GM19035 (cell line): ENCODE results near the gene CIBAR2.
"Not testable (repeated sequence)": the region's sequence is repeated elsewhere in the genome, so short reads cannot be mapped to it uniquely, and the experiment has no call there.

ENCODE experiments used
- ATAC-seq: cut with Tn5 transposase; IDR thresholded peaks from one replicate; pipeline ENCODE4 v1.9.1; 2021; ENCODE audit not compliant: unreplicated experiment

CIBAR2 gene

DNA sequence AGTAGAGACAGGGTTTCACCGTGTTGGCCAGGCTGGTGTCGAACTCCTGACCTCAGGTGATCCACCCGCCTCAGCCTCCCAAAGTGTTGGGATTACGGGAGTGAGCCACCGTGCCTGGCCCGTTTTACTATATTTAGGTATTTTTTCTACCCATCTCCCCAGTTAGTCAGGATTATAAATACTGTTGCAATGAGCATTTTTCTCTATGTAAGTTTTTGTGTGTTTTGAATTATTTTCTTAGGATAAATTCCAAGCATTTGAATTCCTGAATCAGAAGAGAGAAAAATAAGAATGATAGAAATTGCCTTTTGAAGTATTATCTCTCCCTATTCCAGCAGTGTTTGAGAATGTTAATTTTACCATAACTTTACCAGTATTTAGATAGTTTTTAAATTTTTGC is 48.1 kb downstream of the CIBAR2 start:
- ATAC-seq, result no peak

DNA sequence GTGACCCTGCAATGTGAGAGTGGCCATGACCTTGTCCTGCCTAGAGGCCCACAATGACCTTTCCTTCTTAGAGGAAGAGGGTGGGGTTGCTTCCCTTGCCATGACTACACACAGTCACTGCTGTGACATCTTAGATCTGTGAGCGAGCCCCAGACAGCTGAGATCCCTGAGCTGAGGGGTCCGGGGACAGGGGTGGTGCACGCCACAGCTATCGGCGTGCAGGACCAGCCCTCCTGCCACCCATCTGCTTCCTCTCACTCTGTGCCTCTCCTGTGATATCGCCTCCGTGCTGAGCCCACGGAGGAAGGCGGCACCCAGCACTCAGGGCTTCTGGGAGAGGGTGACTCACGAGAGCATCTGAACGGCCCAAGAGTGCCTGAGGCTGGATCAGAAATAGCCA is 49.4 kb downstream of the CIBAR2 start:
- no peak for ATAC-seq

DNA sequence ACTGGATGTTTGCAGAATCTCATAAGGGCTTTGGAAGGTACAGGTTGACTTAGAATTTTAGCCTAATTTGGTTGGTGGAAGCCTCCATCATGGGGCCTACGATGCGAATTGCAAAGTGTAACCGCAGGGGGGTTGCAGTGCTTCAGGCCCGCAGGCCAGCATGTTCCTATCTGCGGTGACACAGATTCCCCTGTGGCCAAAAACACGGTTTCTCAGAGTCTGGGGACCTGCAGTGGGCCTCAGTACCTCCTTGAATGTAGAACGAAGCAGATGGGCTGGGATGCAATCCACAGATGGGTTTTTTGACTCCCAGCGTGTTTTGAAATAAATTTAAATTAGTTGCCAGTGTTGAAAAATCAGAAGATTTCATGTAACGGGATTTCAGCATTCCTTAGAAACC is 49.9 kb downstream of the CIBAR2 start:
- ATAC-seq, result no peak

DNA sequence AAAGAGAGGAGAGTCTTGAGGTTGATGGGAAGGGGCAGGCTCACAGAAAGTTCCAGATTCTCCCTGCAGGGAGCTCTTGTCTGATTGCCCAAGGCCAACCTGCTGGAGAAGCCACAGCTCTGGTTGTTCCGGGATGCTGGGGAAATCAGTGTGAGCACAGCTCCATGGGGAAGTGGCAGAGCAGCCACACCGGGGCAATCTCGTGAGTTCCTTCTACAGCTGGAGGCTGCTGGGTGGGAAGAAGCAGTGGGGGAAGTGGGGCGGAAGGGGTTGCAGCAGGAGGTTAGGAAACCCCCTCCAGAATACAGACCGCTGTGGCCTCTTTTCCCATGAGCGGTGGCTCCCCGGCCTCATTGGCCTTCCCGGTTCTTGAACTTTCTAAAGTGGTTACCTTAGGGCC is 50.7 kb downstream of the CIBAR2 start:
- no peak for ATAC-seq

DNA sequence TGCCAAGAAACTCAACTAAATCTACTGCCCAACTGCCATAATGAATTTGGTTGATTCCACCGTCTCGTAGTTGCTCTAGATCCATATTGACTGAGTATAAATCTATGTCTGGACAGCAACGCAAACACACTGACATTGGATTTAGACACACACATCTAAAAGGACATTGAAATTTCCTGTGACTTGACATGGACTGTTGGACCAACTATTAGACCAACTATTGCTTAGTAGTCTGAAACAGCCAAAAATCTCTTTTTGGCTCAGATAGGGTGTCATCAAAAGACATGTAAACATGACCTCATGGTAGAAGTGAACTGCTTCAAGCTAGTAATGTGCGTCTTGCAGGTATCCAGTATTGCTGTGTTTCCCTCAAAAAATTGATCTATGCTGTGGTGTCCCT is 53.4 kb downstream of the CIBAR2 start:
- ATAC-seq, result no peak

DNA sequence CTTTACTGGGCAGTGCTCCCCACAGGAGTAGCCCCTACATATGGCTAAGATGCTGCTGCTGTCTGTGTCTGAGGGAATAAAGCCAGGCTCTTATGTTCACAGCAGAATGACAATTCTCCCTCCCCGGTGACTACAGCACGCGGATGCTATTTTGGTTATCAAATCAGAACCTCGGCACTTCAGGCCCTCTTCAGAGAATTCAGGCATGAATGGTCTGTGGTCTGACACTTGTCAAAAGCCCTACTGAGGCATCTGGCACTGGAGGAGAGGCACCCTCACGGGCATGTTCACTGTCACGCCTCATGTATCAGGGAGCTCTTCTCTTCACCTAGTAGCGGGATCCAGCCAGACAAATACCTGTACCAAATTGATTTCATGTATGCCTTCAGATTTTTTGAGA is 54.3 kb downstream of the CIBAR2 start:
- no peak for ATAC-seq

DNA sequence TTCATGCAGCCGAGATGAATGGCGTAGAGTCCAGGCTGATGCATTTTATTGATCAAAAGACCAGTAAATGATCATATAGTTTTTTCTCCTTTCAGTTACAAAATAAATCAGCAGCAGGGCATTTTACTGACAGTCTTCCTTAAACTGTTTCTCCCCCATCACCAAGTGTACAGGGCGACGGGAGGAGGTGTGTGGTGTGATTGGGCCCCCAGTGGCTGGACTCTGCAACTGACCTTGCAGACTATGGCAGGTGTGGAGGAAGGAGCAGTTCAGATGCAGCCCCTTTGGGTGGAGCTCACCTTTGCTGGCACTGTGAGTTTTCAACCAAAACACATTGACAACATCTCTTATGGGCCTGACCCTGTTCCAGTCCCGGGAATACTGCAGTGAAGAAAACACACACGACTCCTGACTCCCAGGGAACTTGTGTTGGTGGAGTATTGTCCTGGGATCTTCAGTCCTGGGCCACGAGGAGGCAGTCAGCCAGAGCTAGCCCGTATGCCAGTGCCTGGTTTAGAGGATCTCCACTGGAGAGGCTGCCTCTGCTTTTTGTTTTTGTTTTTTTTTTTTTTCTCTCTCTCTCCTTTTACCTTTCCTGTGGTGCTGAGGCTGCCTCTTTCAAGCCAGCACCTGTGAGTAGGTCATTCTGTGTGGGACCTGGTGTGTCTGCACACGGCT is 54.9 kb downstream of the CIBAR2 start:
- ATAC-seq, result no peak

DNA sequence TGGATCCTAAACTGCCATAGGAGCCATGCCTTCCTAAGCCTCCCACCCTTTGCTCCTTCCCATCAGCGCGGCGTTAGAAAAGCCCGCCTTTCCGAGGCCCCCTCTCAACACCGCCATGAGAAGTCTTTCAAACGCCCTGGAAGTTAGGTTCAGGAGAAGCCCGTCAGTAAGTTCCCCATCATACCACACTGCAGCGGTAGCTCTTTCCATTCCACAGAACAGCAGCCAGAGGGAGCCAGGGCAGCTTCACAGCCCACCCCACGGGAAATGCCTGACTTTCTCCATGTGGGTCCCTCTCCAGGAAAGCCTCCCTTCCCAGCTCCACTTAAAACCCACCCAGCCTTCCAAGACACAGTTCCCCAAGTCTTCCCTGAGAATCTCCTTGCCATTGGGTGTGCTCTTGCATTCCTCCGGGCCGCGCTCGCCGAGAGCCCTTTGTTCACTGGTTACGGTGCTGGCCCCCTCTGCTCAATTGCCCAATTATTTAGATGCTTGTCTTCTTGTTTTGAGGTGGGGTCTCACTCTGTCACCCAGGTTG is 56.0 kb downstream of the CIBAR2 start:
- no peak for ATAC-seq

DNA sequence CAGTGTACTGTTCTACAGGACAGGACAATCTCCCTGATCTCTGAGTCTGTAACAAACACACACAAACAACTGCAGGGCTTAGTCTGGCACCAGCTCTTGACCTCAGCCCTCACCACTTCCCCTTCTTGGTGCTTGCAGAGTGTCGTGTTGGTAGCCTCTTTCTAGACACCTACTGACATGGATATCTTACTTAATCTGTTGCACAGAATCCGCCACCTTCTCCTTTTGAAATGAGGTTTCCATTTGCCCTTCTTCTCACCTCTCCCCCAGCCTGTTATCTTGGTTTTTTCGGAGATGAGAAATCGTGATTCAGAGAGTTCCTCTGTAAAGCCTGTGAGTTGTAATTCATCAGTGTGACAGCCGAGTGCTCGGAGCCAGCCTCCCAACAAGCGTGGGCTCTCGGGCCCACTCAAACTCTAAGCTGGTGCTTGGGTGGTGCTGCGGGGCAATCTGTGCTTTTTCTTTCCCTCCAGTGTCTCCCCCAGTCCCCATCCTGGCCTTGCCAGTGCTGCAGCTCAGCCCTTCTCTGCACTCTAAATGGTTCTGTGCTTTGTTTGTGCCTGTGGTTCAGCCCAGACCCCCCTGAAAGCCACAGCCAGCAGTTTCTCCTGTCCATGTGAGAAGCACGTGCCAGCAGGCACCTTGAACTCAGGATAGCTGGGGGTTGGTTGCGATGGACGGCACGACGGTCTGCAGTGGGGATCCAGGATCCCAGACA is 56.6 kb downstream of the CIBAR2 start:
- peak; percentile 88 for ATAC-seq

DNA sequence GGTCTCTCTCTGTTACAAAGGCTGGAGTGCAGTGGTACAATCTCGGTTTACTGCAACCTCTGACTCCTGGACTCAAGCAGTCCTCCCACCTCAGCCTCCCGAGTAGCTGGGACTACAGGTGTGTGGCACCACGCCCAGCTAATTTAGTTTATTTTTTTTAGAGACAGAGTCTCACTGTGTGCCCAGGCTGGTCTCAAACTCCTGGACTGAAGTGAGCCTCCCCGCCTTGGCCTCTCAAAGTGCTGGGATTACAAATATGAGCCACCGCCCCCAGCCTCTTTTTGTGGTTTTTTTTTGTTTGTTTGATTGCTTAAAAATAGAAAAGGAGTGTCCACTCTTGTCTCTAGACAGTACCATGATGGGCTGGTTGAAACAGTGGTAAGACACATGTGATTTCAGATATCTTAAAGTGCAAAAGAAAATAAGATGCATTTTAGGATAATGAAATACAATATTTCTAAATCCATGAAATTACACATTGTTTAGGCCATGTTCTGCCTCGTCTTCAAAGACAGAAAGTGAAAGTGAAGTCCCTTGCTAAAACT is 57.3 kb downstream of the CIBAR2 start:
- no peak for ATAC-seq

DNA sequence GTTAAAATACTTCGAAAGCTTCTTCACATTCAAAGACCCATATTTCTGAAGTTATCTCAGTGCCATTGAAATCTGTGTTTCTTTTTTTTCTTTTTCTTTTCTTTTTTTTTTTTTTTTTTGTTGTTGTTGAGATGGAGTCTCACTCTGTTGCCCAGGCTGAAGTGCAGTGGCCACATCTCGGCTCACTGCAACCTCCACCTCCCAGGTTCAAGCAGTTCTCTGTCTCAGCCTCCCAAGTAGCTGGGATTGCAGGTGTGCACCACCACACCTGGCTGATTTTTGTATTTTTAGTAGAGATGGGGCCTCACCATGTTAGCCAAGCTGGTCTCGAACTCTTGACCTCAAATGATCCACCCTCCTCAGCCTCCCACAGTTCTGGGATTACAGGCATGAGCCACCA is 58.0 kb downstream of the CIBAR2 start:
- not testable (repeated sequence) for ATAC-seq

DNA sequence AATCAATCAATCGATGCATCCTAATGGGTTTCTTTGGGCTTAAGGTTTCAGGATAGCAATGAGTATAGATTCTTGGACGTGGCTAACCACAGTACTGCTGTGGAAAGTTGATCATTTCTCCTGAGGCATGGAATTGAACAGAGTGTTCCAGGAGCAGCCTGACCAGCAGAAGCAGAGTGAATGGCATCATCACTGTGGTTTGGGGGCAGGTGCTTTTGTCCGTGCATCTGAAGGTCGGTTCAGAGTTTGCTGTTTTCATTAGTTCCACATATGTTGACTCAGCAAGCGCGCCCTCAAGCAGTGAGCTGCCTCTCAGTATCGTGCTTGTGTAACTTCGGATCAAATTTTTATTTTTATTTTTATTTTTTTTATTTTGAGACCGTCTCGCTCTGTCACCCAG is 59.7 kb downstream of the CIBAR2 start:
- no peak for ATAC-seq

DNA sequence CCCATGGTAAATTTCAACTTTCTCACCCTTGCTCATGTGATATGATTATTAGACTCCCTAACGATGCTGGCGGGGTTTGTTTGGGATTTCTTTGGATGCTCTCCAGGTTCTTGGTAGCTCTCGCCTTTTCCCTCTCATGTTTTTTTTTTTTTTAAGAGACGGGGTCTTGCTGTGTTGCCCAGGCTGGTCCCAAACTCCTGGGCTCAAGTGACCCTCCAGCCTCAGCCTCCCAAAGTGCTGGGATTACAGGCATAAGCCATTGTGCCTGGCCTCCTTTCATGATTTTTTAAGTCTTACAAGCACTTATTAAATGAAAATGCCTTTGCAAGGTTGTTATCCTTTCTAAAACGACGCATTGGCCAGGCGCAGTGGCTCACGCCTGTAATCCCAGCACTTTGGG is 60.6 kb downstream of the CIBAR2 start:
- ATAC-seq, result no peak

DNA sequence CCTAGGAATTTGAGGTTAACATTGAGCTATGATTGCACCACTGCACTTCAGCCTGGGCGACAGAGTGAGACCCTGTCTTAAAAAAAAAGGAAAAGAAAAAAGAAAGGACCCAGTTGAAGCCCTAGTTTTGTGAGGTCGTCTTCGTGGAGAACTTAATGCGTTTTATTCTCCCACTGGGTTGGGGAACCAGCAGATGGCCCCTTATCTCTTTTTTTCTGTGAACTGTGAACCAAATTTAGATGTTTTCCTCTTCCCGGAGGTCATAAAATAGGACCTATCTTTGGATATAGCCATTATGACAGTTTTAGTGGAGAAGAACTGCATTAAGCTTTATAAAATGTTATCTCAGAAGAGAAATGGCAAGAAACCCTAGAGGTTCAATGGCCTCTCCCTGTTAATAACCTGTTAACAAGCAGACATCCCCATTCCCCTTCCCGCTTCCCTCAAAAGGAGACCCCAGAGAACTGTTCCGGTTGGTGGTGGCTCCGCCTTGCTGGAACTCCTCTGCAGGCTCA is 61.1 kb downstream of the CIBAR2 start:
- ATAC-seq, result no peak

DNA sequence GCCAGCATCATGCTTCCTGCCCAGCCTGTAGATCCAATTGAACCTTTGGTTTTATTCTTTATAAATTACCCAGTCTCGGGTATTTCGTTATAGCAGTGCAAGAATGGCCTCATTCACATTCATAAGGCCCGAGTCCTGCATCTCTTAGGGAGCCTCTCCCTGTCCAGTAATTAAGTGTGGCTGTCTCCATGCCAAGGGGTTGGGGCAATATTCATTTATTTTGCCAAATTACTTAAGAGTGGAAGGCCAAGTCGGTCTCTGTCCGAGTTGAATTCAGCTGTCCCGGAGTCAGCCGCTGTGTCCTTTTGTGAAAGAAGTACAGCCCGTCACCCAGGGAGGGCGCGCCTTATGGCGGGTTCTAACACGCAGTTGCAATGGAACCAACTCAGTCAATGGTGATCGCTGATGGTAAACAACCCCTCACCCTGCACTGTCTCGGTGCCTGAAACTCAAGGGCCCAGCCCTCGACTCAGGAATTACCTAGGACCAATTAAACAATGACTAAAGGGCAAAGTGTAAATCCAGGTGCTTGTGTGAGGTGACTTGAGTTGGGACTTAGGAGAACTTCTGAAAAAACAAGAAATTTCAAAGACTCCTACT is 62.5 kb downstream of the CIBAR2 start:
- ATAC-seq, result no peak

DNA sequence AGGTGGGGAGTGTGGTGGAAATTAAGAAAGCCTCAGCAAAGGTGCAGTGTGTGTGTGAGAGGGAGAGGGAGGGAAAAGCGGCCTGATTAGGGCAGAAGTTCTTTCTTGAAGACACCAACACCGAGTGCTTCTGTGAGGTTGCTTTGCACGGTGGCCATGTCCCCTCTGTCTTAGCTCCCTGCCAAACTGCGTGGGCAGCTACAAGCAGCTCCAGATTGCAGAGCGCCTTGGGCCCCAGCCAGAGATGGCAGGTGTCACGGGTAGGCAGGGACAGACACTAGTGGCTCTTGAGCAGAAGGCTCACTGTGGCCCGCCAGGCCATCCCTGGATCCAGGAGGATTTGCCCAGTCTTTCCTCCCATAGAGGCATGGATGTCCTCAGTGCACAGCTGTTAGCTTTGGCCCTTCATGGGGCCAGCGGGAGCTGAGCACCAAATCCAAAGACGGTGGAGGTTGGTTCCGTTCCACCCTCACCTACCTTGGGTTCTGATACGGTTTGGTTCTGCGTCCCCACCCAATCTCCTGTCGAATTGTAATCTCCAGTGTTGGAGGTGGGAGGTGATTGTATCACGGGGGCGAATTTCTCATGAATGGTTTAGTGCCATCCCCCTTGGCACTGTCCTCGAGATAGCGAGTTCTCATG is 63.2 kb downstream of the CIBAR2 start:
- no peak for ATAC-seq
